ENCODE data around the gene IQCF5.
"Not testable (repeated sequence)": the region's sequence is repeated elsewhere in the genome, so short reads cannot be mapped to it uniquely, and the experiment has no call there.

IQCF5 gene

GRCh38 chr3:51875501-51875900 is at the start of gene IQCF5:
IQCF5 (minus strand) TSS chr3:51875601; CDS start chr3:51875531, 70 bp downstream.
- no peak for FAIRE-seq

GRCh38 chr3:51921081-51921578 is 45.7 kb upstream of the IQCF5 start:
- FAIRE-seq, result no peak
- no peak for DNase-seq (ENCODE audit: insufficient read length, low spot score)

More at GRCh38 chr3:51875501-51875900, at the start of gene IQCF5:
- no peak for DNase-seq (ENCODE audit: insufficient read length, low spot score)

DNA sequence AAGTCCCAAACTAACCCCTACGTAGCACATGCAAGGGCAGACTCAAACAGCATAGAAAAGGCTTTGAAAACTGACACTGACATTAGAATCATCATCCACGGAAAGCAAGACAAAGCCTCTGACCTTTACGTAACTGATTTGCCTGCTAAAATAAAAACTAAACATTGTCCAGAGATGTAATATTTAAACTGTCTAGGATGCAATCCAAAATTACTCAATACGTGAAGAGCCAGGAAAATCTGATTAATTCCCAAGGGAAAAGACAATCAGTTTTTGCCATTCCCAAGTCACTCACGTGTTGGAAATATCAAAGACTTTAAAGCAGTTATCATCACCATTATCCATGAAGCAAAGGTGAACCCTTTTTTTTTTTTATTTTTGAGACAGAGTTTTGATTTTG is 41.0 kb upstream of the IQCF5 start:
- FAIRE-seq (no peak), DNase-seq (ENCODE audit: insufficient read length, low spot score) (no peak)

DNA sequence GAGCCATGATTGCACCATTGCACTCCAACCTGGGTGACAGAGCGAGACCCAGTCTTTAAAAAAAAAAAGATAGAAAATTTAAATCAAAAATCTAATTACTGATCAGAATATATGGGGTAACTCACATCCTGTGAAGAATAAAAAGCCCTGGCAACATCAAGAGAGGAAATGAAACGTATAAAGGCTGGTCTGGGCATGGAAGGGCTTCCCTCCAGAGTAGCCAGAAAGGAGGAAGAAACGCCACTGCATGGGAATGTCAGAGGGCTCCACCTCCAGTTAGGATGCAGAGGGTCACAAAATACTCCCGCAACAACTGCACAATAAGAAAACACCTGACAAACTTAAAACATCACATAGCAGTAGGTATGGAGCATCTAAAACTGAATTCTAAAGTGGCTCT is 32.6 kb upstream of the IQCF5 start:
- DNase-seq (ENCODE audit: insufficient read length, low spot score), result no peak
- FAIRE-seq, result no peak

DNA sequence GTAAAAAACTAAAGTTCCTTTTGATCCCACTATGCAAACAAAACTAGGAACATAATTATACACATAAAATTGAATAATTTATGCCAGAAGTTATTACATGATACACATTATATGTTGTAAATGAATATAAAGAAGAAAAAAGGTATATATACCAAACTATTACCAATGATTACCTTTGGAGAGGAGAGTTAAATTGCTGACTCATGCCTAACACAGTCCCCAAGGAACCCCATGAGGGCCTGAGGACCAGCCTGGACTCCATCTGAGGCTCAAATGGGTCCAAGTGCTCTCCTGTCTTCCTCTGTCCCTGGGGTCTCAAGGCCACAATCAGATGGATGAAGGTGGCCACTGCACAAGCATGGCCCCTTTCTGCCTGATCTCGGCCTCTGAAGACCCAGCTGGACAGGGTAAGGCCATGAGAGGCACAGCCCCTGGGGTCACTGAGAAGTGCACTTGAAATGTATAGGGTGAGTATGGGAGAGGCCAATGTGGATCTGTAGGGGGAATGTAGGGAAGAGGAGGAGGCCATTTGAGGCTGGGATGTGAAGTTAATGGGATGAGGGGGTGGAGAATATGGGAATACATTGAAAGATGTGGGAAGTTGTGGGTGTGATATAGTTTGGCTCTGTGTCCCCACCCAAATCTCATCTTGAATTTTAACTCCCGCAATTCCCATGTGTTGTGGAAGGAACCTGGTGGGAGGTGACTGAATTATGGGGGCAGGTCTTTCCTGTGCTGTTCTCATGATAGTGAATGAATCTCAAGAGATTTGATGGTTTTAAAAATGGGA is 28.8 kb upstream of the IQCF5 start:
- no peak for DNase-seq (ENCODE audit: insufficient read length, low spot score)
- no peak for FAIRE-seq

GRCh38 chr3:51902361-51902760 is 27.0 kb upstream of the IQCF5 start:
- FAIRE-seq; DNase-seq (ENCODE audit: insufficient read length, low spot score): not testable (repeated sequence)

- not testable (repeated sequence) for DNase-seq (ENCODE audit: insufficient read length, low spot score); FAIRE-seq
Measured at GRCh38 chr3:51900043-51900442, 24.6 kb upstream of the IQCF5 start.

GRCh38 chr3:51897391-51897790 is 22.0 kb upstream of the IQCF5 start:
- FAIRE-seq (no peak), DNase-seq (ENCODE audit: insufficient read length, low spot score) (no peak)

GRCh38 chr3:51896607-51897305 is 21.4 kb upstream of the IQCF5 start:
- DNase-seq (ENCODE audit: insufficient read length, low spot score) (no peak), FAIRE-seq (no peak)

GRCh38 chr3:51894939-51895338 is 19.5 kb upstream of the IQCF5 start:
- FAIRE-seq (no peak), DNase-seq (ENCODE audit: insufficient read length, low spot score) (no peak)

GRCh38 chr3:51894391-51894790 is 19.0 kb upstream of the IQCF5 start:
- no peak for FAIRE-seq
- no peak for DNase-seq (ENCODE audit: insufficient read length, low spot score)

DNA sequence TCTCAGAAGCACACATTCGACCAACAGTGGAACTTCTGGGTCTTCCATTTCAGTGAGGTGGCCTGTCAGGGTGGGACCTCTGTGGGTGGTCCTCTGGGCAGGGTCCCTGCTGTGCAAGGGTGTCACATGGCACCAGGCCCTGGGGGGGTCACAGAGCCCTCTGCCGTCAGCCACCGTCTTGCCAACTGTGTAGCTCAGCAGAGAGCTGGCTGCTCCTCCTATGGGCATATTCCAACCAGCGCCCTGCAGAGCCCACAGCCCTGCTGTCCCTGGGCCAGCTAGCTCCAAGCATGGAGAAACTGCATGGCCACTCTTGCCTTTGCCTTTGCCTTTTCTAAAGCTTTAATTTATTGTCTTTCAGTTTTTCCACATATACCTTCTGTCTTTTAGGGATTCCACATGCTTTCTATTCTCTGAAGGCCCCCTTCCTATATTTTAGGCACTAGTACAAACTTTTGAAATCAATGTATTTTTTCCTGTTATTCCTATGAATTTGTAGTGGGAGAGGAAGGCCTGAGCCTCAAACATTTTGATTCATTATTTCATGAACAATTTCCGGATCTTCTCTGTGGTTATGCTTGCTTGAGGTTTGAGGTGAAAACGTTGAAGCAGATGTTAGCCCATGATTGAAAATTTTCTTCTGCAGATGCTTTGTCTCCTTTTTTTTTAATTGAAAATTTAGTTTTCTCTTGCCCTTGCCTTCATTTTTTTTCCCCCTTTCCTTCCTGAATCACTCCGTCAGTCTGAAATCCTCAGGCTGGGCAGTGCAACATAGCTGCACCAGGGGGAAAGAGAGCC is 16.0 kb upstream of the IQCF5 start:
- DNase-seq (ENCODE audit: insufficient read length, low spot score) (no peak), FAIRE-seq (no peak)

- no peak for DNase-seq (ENCODE audit: insufficient read length, low spot score)
- no peak for FAIRE-seq
Measured at GRCh38 chr3:51888463-51889105, 13.2 kb upstream of the IQCF5 start.

DNA sequence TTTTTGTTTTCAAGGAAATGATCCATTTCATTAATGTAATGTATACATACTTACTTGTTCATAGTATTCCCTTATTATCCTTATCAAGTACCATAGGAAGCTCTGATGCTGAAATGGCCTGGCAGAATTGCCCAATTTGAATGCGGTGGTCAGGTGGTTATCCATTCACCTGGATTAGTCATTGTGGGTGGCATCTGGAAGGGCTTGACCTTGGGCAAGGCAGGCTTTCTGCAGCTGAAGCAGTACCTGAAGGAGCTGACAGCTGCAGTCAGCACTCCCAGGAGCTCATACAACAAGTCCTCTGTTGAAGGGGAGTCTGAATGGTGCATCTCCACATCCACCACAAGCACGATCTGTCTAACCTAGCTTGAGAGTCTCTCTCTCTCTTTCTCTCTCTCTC is 12.2 kb upstream of the IQCF5 start:
- no peak for FAIRE-seq
- no peak for DNase-seq (ENCODE audit: insufficient read length, low spot score)

DNA sequence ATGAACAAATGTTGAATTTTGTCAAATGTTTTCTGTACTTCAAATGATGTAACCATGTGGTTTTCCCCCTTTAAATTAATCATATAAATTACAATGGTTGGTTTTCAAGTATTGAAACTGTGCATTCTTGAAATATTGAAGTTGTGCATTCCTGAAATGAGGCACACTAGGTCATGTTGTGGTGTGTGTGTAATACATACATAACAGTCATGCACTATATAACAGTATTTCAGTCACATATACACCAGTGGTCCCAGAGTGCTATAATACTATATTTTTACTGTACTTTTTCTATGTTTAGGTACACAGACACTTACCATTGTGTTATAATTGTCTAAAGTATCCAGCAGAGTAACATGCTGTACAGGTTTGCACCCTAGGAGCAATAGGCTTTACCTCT is 11.0 kb upstream of the IQCF5 start:
- FAIRE-seq (no peak), DNase-seq (ENCODE audit: insufficient read length, low spot score) (no peak)

- FAIRE-seq, result no peak
- DNase-seq (ENCODE audit: insufficient read length, low spot score), result no peak
Measured at GRCh38 chr3:51879937-51880336, 4.5 kb upstream of the IQCF5 start.

- DNase-seq (ENCODE audit: insufficient read length, low spot score) (no peak), FAIRE-seq (no peak)
Measured at GRCh38 chr3:51876186-51876585, 785 bp upstream of the IQCF5 start.

DNA sequence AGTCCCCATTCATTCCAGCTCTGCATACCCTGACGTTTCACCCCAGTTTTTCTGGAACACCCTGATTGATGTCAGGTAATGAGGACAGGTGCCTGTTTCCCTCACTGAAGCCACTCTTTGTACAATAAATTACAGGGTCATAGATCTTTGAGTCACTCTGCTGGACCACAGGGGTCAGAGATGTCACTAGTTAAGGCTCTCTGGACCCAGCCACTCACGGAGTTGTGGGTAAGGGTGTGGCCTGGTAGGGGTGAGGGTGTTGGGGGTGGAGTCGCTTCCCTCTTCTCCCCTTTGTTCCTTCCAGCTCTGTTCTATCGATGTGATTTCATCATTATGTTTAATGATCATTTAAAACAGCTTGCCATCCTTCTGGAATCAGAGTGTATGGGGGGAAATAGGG is 512 bp downstream of the IQCF5 start:
- no peak for DNase-seq (ENCODE audit: insufficient read length, low spot score)
- FAIRE-seq, result no peak

GRCh38 chr3:51874411-51874810 is 990 bp downstream of the IQCF5 start:
- FAIRE-seq, result no peak

GRCh38 chr3:51873876-51874275 is 1.5 kb downstream of the IQCF5 start:
- no peak for FAIRE-seq
- no peak for DNase-seq (ENCODE audit: insufficient read length, low spot score)

More at GRCh38 chr3:51874411-51874810, 990 bp downstream of the IQCF5 start:
- no peak for DNase-seq (ENCODE audit: insufficient read length, low spot score)
